Heart left ventricle (tissue), 16 donors: ENCODE results near the gene ANAPC13. TPM values are rescaled to one million over a fixed set of nuclear protein-coding genes. Genes with fewer than 3 reads are reported as not detected.

Source experiments
- ATAC-seq, 4 donors: fragments of 200-7000 bp; cut with Tn5 transposase; one replicate each; pipeline ENCODE4 v1.9.1; 2020 to 2022; ENCODE audit warnings: moderate library complexity in 4 of 4, mild to moderate bottlenecking in 3 of 4, moderate number of reproducible peaks in 1 of 4
- DNase-seq, 5 donors: peaks; one replicate each; pipeline ENCODE4 v3.0.0-alpha.2; 2020
- H3K27ac ChIP-seq, 12 donors: fragments of 200-600 bp; sonication (generic) in 4 of 12; one replicate each; pipeline versions ENCODE4 v1.5.0 to v1.8.0; 2016 to 2022; ENCODE audit warnings: mild to moderate bottlenecking in 2 of 12
- H3K27me3 ChIP-seq, 9 donors: fragments of 200-600 bp; sonication (generic) in 2 of 9; one replicate each; pipeline versions ENCODE4 v1.5.1 to v1.8.0; 2016 to 2022; ENCODE audit warnings: mild to moderate bottlenecking in 3 of 9
- H3K36me3 ChIP-seq, 9 donors: fragments of 200-600 bp; sonication (generic) in 2 of 9; one replicate each; pipeline versions ENCODE4 v1.5.0 to v1.8.0; 2018 to 2022; ENCODE audit warnings: mild to moderate bottlenecking in 2 of 9
- H3K4me1 ChIP-seq, 12 donors: fragments of 200-600 bp; sonication (generic) in 4 of 12; one replicate each; pipeline versions ENCODE4 v1.5.0 to v1.8.0; 2016 to 2022; ENCODE audit warnings: mild to moderate bottlenecking in 3 of 12
- H3K4me3 ChIP-seq, 12 donors: fragments of 200-600 bp; sonication (generic) in 4 of 12; one replicate each; pipeline versions ENCODE4 v1.5.0 to v1.8.0; 2017 to 2022; ENCODE audit warnings: mild to moderate bottlenecking in 9 of 12, moderate library complexity in 4 of 12
- H3K9me3 ChIP-seq, 12 donors: fragments of 200-600 bp; sonication (generic) in 4 of 12; one replicate each; pipeline versions ENCODE4 v1.5.0 to v1.8.0; 2016 to 2022; ENCODE audit warnings: mild to moderate bottlenecking in 1 of 12
- CTCF ChIP-seq, 12 donors: fragments of 200-600 bp; sonication (generic) in 4 of 12; IDR thresholded peaks; one replicate each; pipeline versions ENCODE4 v1.5.0 to v1.8.0; 2018 to 2022; ENCODE audit warnings: antibody characterized with exemption in 12 of 12, mild to moderate bottlenecking in 5 of 12
- POLR2A ChIP-seq, 2 donors: fragments of 450-650 bp; IDR thresholded peaks; one replicate each; pipeline ENCODE4 v1.6.1; 2017; ENCODE audit warnings: antibody characterized with exemption in 2 of 2, mild to moderate bottlenecking in 2 of 2, moderate library complexity in 2 of 2
- WGBS, 4 donors: extraction: QIAGEN DNeasy Blood & Tissue Kit in 2 of 4; methylation state at CpG; one replicate each; pipeline versions ENCODE4 v1.1.5 to v1.1.7; 2013 to 2018; 5-methylcytosine and 5-hydroxymethylcytosine counted together
- intact Hi-C, 10 donors: fragments of 100-400 bp; cut with DNase I; formaldehyde crosslinking; loops; one replicate each; pipeline versions ENCODE4 v1.11.1 to v1.14.2; 2022
- polyA plus RNA-seq, 2 donors: library from polyadenylated mRNA; stranded (reverse); fragments of 200-250 nt; gene quantifications; one replicate each; pipeline ENCODE4 v1.2.3, GENCODE V29; 2013
- total RNA-seq, 9 donors: library from RNA; depleted of rRNA in 2 of 9; stranded (reverse); fragments of >200 nt in 2 of 9; fragmentation: NEBNext Ultra II Directional in 3 of 9; extraction: Animal tissue kit (Norgen Biotek cat#: 25700) in 3 of 9; gene quantifications; one replicate each; pipeline versions ENCODE4 v1.1.0 to v1.2.4, GENCODE V29; 2016 to 2023
- donor health status: ischemic (EF 13 %, LVEDD 7.1; RV severe dilation, severe dysfunction).
- donor health status: healthy with polysubstance abuse.
- donor health status: DM: no; HTN: yes; CAD: no.
- donor health status: DM: no; HTN: no; CAD: no.
- donor health status: ischemic (EF 25% LVEDD 6.9; RV normal size, moderate dysfunction).
- donor health status: ischemic (EF 25% LVEDD 5.7; RV mildly dilated, moderate dysfunction).
- donor health status: healthy.
- donor health status: DM: yes; HTN: yes; CAD: no.
- donor health status: ischemic (EF 35%, LVEDD 5.7; RV mildly dilated, moderate dysfunction).
- donor health status: nonischemic (EF 11% LVEDD 7.7; RV severe dilation, severe dysfunction).
- donor health status: DM: yes; HTN: yes; CAD: no.
- donor health status: PGD.
- donor health status: ischemic (EF 29% LVEDD 5.4; RV normal size, mild dysfunction).
- donor health status: nonischemic (EF 23%, LVEDD 6.1; RV moderate dilation, normal function).

The ANAPC13 gene
- total and polyA plus RNA-seq, 11 donors = 49.0 to 109 (median 81.3) TPM

GRCh38 chr3:134458406-134458945 is 27.3 kb downstream of the ANAPC13 start:
- no peak for DNase-seq
- H3K27ac ChIP-seq = no peak overlapping the region
- no peaks in the 10 kb centered on the region for H3K9me3 ChIP-seq
- no peak overlapping the region for H3K4me3 ChIP-seq
- intact Hi-C loops = loop anchor here in 1 of 10 donors (5.0 kb wide), 1 partner anchor 51 kb away; no protein-coding TSS in a partner anchor
- no peak for ATAC-seq
- TF ChIP-seq CTCF (IDR thresholded peaks at IDR 0.05) = no peak
- TF ChIP-seq POLR2A (IDR thresholded peaks at IDR 0.05) = no peak
- peaks cover 0 to 31% (median 18%) of the 10 kb centered on the region in 12 donors for H3K4me1 ChIP-seq
- WGBS, 4 donors = 89 to 92% (median 90%) methylated on average over 10 of the region's 10 CpGs
- H3K27me3 ChIP-seq = peaks cover 0 to 7% (median 0%) of the 10 kb centered on the region in 9 donors
- H3K36me3 ChIP-seq = no peaks in the 10 kb centered on the region

- DNase-seq (no peak), ATAC-seq (no peak)
- Histone ChIP-seq H3K9me3 (no peaks in the 10 kb centered on the region), H3K4me3 (no peak overlapping the region), H3K27me3 (peaks cover 0 to 7% (median 0%) of the 10 kb centered on the region in 9 donors), H3K27ac (no peak overlapping the region), H3K36me3 (no peaks in the 10 kb centered on the region), H3K4me1 (peaks cover 0 to 21% (median 13%) of the 10 kb centered on the region in 12 donors)
- WGBS, 4 donors = 80 to 88% (median 83%) methylated on average over 9 of the region's 9 CpGs
- intact Hi-C loops = loop anchor here in 1 of 10 donors (5.0 kb wide), 1 partner anchor 50 kb away; no protein-coding TSS in a partner anchor
- TF ChIP-seq POLR2A (IDR thresholded peaks at IDR 0.05) (no peak), CTCF (IDR thresholded peaks at IDR 0.05) (no peak)
Measured at GRCh38 chr3:134457376-134458074, 28.3 kb downstream of the ANAPC13 start.

GRCh38 chr3:134453631-134454030 is 32.2 kb downstream of the ANAPC13 start:
- H3K9me3 ChIP-seq = no peaks in the 10 kb centered on the region
- TF ChIP-seq POLR2A (IDR thresholded peaks at IDR 0.05) (no peak), CTCF (IDR thresholded peaks at IDR 0.05) (peak in 2 of 12 donors; percentile 14 to 18)
- ATAC-seq (no peak), DNase-seq (no peak)
- intact Hi-C loops = loop anchor here in 1 of 10 donors (5.0 kb wide), 1 partner anchor 46 kb away; no protein-coding TSS in a partner anchor
- H3K27me3 ChIP-seq = peaks cover 0 to 7% (median 0%) of the 10 kb centered on the region in 9 donors
- no peaks in the 10 kb centered on the region for H3K4me1 ChIP-seq
- 51 to 61% (median 53%) methylated on average over 6 of the region's 6 CpGs for WGBS, 4 donors
- H3K4me3 ChIP-seq = no peak overlapping the region
- no peak overlapping the region for H3K27ac ChIP-seq
- no peaks in the 10 kb centered on the region for H3K36me3 ChIP-seq

- no peaks in the 10 kb centered on the region for H3K36me3 ChIP-seq
- peaks cover 0 to 10% (median 0%) of the 10 kb centered on the region in 12 donors for H3K9me3 ChIP-seq
- TF ChIP-seq POLR2A (IDR thresholded peaks at IDR 0.05) = no peak
- TF ChIP-seq CTCF (IDR thresholded peaks at IDR 0.05) = no peak
- WGBS, 4 donors = 82 to 90% (median 86%) methylated on average over 3 of the region's 3 CpGs
- no peak for ATAC-seq
- H3K4me1 ChIP-seq = peaks cover 0 to 32% (median 20%) of the 10 kb centered on the region in 12 donors
- peaks cover 0 to 4% (median 0%) of the 10 kb centered on the region in 9 donors for H3K27me3 ChIP-seq
- no peak overlapping the region for H3K27ac ChIP-seq
- intact Hi-C loops = loop anchor here in 3 of 10 donors (5.0 kb wide), 2 partner anchors 43 to 53 kb away; no protein-coding TSS in a partner anchor
- DNase-seq = no peak
- no peak overlapping the region for H3K4me3 ChIP-seq
Measured at GRCh38 chr3:134449951-134450350, 35.8 kb downstream of the ANAPC13 start.
